Breast epithelium (tissue), 3 donors: ENCODE data around the gene OPRD1.

Experiments used
- POLR2AphosphoS5 ChIP-seq, 3 donors: sonication (generic); formaldehyde crosslinking; IDR thresholded peaks; one replicate each; pipeline ENCODE4 v1.6.1; 2017; ENCODE audit warnings: antibody characterized with exemption in 3 of 3
- TF ChIP-seq, protein P1 (sequence below), 3 donors: fragments of 450-650 bp; IDR thresholded peaks; one replicate each; pipeline ENCODE4 v1.5.1; 2016 to 2017; ENCODE audit warnings: antibody characterized with exemption in 3 of 3, mild to moderate bottlenecking in 3 of 3, moderate library complexity in 3 of 3

DNA sequence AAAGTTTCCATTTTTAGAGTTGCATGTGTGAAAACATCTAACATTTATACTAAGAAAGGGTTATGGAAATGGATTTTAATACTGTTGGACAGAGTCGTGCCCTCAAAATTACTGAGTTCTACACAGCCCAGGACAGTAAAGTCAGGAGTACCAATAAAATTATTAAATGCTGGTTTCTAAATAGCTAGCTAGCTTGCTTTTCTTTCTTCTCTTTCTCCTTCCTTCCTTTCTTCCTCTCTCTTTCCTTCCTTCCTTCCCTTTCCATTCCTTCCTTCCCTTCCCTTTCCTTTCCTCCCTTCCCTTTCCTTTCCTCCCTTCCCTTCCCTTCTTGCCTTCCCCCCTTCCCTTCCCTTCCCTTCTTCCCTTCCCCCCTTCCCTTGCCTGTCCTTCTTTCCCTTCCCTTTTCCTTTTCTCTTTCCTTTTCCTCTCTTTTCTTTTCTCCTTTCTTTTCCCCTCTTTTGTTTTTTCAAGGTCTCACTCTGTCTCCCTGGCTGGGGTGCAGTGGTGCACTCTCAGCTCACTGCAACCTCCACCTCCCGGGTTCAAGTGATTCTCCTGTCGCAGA is 41.3 kb upstream of the OPRD1 start:
- TF ChIP-seq, protein P1, sequence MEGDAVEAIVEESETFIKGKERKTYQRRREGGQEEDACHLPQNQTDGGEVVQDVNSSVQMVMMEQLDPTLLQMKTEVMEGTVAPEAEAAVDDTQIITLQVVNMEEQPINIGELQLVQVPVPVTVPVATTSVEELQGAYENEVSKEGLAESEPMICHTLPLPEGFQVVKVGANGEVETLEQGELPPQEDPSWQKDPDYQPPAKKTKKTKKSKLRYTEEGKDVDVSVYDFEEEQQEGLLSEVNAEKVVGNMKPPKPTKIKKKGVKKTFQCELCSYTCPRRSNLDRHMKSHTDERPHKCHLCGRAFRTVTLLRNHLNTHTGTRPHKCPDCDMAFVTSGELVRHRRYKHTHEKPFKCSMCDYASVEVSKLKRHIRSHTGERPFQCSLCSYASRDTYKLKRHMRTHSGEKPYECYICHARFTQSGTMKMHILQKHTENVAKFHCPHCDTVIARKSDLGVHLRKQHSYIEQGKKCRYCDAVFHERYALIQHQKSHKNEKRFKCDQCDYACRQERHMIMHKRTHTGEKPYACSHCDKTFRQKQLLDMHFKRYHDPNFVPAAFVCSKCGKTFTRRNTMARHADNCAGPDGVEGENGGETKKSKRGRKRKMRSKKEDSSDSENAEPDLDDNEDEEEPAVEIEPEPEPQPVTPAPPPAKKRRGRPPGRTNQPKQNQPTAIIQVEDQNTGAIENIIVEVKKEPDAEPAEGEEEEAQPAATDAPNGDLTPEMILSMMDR (IDR thresholded peaks at IDR 0.05) = no peak
- TF ChIP-seq POLR2AphosphoS5 (IDR thresholded peaks at IDR 0.05) = no peak
